ENCODE data around the gene SKOR1.

Gene SKOR1

DNA sequence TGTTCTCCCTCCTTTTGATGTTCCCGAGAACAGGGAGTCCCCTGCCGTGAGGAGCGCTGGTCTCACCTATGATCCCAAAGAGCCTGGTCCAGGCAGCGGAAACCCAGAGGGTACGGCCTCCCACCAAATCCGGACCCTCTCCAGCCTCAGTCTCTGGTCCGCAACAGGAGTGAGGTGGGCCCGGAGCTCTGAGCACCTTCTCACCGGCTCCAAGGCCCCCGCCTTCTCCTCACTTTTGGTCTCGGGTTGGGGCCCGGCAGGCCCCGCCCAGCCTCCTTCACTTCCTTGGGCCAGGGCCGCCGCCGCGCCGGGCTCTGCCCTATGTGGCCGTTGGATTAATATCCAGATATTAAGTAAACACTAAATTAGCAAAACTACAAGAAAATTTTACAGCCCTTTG lies 5.7 kb upstream of the SKOR1 start:
- no peak for DNase-seq

DNA sequence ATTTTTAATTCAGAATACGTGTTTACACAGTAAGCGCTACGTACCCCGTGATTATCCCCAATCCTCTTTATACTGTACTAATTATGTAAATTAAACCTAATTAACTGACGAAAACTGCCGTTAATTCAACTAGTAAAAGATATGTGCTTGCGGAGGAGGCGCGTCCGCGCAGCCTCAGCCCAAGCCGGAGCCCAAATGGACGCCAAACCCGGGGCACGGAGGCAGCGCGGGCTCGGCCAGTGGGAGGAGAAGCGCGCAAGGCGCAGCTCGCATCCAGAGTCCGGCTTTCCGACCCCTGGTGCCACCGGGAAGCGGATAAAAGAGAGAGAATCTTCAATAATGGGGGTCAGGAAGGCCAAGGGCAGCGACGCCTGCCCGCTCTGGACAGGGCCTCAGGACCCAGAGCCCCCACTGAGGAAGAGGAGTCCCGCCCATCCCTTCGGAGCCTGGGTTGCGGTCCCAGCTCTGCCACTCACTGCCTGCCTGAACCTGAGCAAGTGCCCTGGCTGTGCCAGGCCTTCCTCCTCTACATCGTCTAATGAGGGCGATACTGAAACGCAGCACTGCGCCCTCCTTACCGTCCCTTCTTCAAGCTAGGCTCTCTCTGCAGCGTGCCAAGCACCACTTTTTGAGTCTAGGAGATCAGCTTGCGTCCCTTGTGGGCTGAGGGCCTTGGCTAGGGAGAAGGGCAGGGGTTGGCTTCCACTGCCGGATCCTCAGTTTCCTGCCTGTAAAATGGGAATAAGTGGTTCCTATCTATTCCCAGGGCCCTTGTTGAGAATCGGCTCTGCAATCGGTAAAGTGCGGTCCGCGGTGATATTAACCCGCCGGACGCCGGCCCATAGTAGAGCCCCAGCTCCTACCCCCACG lies 5.0 kb upstream of the SKOR1 start:
- DNase-seq: no peak

DNA sequence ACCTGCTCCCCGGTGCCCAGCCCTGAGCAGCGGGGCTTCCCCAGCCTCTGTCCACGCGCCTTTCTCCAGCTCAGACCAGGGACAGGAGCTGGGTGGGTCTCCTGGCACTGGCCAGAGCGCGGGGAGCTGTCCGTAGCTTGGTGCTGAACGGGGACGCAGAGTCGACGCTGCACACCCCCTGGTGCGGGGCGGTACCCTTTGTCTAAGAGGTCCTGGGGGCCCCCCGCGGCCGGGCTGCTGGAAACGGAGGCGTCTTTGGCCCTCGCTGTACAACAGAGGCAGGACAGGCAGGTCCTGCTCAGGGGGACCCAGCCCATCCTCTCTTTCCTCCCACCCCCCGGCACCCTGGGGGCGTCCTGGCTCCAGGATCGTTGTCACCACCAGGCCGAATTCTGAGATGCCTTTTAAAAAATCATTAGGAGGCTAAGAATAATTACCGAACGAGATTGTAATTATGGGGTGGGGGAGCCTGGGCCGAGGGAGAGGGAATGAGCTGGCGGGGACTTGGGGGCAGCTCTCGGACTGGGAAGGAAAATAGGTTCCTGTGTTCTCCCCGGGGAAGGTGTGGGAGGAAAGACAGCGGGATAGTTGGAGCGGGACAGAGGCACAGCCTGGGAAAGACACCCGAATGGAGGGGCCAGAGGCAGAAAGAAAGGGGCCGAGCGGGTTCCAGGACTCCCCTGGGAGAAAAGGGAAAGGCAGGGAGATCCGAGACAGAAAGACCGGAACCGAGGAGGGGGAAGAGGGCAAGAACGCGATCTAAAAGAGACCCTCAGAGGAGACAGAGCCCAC lies 4.1 kb upstream of the SKOR1 start:
- no peak for DNase-seq

DNA sequence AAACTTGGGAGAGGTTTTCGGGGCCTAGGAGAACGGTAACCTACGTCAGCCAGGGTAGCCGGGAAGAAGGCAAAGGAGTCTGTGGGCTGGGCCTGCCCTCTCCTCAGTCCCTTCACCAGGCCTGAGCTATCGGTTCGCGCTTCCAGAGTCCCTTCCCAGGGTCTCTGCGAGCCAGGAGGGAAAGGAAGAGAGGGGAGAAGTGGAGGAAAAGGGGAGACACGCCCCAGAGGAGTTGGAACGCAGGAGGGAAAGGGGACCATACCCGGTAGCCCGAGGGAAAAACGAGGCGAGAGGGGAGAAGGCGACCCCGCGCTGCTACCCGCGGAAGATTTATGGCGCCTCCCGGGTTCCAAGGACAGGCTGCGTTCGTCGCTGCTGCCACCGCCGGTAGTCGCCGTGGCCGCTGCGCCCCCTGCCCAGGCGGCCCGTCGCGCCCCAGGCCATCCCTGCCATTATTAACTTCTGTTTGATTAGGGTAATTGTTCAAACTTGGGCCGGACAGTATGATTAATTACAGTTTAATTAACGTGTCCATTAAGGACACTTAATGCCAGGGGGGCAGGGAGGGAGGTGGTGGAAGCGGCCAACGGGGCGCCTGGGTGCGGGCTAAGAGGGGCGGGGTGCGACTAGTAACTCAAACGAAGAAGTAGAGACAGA lies 3.4 kb upstream of the SKOR1 start:
- DNase-seq: no peak

DNA sequence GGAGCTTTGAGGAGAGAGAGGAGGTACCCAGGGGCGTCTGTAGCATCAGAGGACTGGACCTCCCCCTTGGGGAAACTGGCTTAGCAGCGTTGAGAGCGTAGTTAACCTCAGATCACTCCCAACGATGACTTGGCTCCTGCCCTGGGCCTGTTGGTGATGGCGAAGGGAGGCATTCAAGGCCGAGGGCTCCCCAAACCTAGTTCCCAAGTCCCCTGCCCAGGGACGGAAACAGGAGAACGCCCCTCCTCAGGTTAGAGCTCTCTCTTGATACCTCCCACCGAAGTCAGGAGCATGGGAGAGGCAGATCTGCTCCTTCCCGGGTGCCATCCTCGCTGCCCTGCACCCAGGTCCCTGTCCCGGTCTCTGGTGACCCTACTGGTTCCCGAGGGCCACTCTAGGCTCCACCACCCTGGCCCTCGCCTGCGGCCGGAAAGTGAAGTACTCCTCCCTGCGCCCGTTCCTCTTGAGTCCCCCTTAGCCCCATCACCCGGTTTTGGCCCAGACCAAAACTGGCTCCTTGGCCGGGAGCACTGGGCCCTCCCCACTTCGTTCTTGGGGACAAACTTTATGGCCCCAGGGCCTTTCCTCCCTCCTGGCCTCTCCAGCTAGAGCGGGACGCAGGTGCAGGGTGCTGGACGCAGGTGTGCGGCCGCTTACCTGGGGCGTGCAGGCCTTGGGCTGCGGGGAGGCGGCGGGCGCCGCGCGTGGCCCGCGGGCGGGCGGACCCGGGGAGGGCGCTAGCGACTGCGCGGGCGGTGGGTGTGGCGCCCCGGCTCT lies 2.6 kb upstream of the SKOR1 start:
- no peak for DNase-seq

DNA sequence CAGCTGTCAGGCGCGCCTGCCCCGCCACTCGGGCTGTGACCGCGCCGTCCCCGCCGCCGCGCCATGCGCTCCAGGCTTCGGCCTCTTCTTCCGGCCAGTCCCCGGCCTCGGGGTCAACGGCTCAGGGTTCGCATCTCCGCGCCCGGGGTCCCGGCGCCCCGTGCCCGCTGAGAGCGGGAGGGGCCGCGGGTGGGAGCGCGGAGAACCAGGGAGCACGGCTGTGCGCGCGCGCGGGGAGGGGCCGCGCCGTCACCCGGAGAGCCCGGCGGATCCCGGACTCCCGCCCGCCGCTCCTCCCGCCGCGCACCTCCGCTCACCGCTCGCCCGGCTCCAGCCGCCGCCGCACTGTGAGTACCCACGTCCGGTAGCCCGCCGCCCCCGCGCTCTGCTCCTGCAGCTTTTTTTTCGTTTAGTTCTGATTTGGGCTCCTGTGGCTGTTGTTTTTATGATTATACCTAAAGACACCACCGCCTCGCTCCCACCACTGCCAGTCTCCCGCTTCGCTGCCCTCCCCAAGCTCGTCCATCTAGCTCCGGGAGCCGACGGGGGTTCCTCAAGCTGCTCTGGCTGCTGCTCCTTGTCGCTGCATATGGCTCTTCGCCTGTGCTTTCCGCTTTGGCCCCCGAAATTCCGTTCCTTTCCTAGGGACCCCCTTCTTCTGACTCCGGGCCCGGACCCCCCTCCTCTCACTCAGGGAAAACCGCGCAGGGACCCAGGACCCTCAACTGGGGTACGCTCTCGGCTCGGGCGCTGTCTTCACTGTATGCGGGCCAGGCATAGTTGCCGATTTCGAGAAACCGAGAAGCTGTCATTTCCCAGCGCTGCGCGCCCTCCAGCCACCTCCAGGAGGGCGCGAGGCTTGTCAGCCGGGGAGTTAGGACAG lies 1.8 kb upstream of the SKOR1 start:
- DNase-seq: no peak

DNA sequence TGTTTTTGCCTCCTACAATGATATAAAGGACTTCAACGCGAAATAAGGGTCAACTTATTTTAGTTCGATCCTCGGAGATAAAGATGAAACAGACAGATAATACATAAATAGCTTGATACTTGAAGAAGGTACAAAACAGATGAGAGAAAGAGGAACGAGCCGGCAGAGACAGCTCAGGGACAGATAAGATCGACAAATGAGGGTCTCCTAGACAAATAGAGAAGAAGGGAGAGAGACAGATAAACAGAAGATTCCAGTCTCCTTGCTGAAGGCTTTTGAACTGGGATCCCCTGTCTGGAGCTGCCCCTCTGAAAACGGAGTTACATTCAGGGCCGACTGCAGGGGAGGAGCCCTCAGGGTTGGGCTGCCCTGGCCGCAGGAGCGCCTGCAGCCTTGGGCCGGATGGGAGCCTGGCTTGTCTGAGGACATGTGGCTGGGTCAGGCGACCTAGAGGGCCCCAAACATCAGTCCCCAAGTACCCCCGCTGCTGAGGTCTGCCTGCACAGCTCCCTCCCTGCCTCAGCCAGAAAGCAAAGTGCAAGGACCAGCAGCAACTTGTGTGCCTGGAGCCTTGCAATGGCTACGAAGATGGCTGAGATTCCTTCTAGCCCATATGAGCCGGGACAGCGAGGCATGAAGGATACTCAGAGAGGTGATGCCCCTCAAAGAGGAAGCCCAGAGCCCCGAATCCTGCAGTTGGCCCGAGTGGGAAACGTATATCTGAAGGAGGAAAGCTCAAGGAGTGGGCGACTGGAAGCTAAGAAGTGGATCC lies 926 bp upstream of the SKOR1 start:
- DNase-seq: no peak

DNA sequence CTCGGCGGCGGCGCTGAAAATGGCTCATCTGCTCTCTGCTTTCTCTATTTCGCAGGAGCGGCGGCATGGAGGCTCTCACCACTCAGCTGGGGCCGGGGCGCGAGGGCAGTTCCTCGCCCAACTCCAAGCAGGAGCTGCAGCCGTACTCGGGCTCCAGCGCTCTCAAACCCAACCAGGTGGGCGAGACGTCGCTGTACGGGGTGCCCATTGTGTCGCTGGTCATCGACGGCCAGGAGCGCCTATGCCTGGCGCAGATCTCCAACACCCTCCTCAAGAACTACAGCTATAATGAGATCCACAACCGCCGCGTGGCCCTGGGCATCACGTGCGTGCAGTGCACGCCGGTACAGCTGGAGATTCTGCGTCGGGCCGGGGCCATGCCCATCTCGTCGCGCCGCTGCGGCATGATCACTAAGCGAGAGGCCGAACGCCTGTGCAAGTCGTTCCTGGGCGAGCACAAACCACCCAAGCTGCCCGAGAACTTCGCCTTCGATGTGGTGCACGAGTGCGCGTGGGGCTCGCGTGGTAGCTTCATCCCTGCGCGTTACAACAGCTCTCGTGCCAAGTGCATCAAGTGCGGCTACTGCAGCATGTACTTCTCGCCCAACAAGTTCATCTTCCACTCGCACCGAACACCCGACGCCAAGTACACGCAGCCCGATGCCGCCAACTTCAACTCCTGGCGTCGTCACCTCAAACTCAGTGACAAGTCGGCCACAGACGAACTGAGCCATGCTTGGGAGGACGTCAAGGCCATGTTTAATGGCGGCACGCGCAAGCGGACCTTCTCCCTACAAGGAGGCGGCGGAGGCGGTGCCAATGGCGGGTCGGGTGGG lies 790 bp downstream of the SKOR1 start:
- no peak for DNase-seq

DNA sequence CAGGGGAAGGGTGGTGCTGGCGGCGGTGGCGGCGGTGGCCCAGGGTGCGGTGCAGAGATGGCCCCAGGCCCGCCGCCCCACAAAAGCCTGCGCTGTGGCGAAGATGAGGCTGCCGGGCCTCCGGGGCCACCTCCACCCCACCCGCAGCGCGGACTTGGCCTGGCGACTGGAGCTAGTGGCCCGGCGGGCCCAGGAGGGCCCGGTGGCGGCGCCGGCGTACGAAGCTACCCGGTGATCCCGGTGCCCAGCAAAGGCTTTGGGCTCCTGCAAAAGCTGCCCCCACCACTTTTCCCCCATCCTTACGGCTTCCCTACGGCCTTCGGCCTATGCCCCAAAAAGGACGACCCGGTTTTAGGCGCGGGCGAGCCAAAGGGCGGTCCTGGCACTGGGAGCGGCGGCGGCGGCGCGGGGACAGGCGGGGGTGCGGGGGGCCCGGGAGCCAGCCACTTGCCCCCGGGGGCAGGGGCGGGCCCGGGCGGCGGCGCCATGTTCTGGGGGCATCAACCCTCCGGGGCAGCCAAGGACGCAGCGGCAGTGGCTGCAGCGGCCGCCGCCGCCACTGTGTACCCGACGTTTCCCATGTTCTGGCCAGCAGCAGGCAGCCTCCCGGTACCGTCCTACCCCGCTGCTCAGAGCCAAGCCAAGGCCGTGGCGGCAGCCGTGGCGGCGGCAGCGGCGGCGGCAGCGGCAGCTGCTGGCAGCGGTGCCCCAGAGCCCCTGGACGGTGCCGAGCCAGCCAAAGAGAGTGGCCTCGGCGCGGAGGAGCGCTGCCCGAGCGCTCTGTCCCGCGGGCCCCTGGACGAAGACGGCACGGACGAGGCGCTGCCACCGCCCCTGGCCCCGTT lies 1.6 kb downstream of the SKOR1 start:
- no peak for DNase-seq

DNA sequence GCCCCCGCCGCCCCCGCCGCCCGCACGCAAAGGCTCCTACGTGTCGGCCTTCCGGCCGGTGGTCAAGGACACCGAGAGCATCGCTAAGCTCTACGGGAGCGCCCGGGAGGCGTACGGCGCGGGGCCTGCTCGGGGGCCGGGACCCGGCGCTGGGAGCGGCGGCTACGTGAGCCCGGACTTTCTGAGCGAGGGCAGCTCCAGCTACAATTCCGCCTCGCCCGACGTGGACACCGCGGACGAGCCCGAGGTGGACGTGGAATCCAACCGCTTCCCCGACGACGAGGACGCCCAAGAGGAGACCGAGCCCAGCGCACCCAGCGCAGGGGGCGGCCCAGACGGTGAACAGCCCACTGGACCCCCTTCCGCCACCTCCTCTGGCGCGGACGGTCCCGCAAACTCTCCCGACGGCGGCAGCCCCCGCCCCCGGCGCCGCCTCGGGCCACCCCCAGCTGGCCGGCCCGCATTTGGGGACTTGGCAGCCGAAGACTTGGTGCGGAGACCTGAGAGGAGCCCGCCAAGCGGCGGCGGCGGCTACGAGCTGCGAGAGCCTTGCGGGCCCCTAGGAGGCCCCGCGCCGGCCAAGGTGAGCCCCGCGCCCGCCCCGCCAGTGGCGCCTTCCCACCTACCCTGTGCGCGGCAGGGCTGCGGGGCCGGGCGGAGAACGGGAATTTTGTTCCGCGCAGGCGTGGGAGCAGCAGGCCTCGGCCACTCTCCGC lies 2.4 kb downstream of the SKOR1 start:
- no peak for DNase-seq

DNA sequence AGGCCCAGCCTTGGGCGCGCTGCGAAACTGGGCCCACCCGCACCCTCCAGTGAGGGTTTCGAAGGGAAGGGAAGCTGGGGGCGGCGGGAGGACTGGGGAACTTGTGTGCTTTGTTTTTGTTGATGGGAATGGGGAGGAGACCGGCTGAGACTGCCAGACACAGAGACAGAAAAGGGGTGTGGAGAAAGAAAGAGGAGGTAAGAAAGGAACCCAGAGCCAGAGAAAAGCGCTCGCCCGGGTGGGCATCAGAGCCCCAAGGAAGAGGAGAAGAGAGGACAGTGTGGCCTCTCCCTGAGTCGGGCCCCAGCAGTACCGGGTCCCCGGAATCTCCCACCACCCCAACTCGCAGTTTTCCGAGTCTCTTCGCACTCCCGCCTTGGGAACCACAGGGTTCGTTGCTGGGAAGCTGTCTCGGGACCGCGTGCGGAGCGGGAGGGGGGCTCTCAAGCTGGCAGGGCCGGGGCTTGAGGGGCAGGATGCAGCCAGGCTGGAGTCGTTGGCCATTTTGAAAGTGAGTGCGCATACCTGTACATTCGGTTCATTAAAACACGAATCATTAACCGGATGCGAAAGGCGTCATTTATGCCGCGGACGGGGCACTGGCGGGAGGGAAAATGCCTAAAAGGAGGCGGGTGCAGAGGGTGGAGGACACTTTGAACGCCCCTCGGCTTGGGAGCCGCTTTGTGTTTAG lies 3.1 kb downstream of the SKOR1 start:
- no peak for DNase-seq

DNA sequence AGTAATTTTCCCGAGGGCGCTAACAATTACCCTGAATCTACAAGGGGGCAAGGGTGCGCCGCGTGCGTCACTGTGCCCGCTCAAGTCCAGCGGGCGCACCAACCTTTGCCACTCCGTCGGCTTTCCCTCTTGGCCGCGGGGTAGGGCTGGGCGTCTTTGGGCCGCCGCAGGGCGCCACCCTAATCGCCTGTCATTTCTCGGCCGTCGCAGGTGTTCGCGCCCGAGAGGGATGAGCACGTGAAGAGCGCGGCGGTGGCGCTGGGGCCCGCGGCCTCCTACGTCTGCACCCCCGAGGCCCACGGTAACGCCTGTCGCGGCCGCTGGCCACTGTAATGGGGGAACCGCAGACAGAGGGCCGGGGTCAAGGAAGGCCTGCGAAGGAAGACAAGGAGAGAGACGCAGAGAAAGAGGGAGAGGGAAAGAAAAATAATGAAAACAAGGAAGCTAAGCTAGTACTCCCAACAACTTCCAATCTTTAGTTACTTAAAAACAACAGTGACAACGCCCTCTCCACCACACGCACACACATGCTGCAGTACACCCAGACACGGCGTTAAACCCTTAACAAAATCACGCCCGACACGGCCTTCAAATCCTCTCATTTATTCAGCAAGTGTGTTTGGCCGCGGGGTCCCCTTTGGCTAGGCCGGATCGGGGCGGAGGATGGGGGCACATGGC lies 3.8 kb downstream of the SKOR1 start:
- DNase-seq: no peak

DNA sequence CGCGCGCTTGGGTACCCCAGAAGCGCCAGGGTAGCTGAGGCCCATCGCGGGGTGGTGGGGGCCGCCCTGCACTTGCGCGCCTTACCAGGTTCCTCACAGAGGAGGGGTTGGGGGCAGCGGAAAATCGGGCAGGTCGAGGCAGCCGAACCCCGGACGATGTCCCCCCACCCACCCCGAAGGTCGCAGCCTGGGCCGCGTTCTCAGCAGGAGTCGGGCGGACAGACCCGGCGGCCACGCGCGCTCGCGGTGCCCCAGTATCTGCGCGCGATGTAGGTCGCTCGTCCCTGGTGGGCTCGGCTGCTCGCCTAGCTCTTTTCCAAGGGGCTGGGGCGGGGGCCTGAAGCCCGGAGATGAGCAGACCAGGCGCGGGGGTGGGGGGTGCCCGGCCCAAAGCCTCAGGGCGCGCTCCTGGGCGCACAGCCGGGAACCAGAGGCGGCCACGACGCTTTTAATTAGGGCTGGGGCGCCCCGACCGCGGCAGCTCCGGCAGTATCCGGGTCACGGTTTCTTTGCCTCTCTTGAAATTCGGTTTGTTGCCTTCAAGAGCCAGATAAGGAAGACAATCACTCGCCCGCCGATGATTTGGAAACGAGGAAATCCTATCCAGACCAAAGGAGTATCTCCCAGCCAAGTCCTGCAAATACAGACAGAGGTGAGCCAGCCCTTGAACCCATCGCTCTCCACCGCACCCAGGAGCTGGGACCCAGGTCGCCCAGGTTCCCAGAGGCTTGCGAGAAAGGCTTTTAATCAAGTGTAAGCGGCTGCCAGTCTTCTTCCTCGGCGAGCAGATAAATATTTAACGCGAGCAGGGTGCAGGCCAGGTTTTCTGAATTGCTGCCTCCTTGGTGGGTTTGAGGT lies 4.6 kb downstream of the SKOR1 start:
- DNase-seq: no peak

DNA sequence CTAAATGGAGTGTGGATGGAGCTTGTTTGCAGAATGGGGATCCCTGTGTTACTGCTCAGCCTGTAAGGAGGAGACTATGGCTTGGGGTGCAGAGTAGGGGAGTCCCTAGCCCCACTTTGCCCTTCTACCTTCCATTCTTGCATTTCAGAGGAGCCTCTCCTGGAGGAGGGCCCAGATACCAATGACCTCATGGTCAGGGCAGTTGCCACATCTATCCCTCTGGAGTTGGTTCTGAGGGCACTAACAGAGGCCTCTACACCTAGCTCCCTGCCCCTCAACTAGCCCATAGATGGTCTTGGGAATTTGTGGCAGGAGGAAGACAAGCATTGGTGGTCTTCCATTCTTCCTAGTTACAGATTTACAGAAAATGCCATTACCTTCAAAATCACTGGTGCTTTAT lies 6.1 kb downstream of the SKOR1 start:
- DNase-seq: no peak

DNA sequence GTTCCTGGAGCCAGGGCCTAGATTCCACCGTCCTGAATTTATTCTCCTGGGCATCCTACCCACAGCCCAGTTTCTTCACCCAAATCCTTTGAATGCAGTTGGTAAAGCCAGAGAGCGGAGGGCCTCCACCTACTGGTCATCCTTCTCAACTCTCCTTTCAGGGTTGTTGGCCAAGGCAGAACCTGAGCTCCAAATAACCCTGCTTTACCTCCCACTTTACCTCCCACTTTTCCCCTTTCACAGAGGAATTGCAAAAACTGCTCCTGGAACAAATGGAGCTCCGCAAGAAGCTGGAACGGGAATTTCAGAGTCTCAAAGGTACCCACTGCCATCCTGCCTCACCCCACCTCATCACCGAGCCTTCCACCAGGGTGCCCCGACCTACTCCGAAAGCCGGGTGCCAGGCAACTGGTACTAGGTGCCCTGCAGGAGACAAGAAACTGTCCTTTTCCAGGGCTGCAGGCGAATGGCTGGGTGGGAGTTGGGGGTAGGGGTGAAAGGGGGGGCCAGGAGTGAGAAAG lies 6.8 kb downstream of the SKOR1 start:
- DNase-seq: no peak

Data from DMS 273 treated with DMSO at 0.1 percent for 48 hours (cell line).